Neural cell (in vitro differentiated cells): ENCODE results near the gene ZBTB6. TPM values are rescaled to one million over a fixed set of nuclear protein-coding genes. Genes with fewer than 3 reads are reported as not detected.

ENCODE experiments used
- polyA plus RNA-seq: library from polyadenylated mRNA; depleted of rRNA; stranded (reverse); fragments of >200 nt; gene quantifications from 2 replicates; pipeline ENCODE4 v1.2.3, GENCODE V29; 2014
- small RNA-seq, 3 experiments: library from RNA; depleted of rRNA; stranded (forward); fragments of <200 nt; gene quantifications; one replicate each; pipeline ENCODE3, GENCODE V24; 2012

Gene ZBTB6
- polyA plus RNA-seq, 1 donor from 2014 or later = 20.1 TPM

Small RNA genes within 50 kb of the gene (small RNA-seq; reads per million reads assigned to genes)
- 0 reads per million in 3 experiments for gene RNY1P15
- 646 to 946 (median 670) reads per million in 3 experiments for gene SNORD90

Other genes with a start within 250 kb of the ZBTB6 start
- gene OR1L3, start 238.2 kb downstream of the ZBTB6 start, polyA plus RNA-seq = not detected in 2 replicates
- gene OR1L4, start 189.3 kb downstream of the ZBTB6 start, polyA plus RNA-seq = not detected in 2 replicates
- not detected in 2 replicates for gene OR1L6, start 171.0 kb downstream of the ZBTB6 start, polyA plus RNA-seq
- gene OR5C1, start 124.4 kb downstream of the ZBTB6 start, polyA plus RNA-seq = not detected in 2 replicates
- not detected in 2 replicates for gene OR1K1, start 113.2 kb downstream of the ZBTB6 start, polyA plus RNA-seq
- 35.1 and 44.4 TPM in 2 replicates for gene PDCL, start 84.7 kb downstream of the ZBTB6 start, polyA plus RNA-seq
- gene RC3H2, start 8.0 kb downstream of the ZBTB6 start, polyA plus RNA-seq = 34.8 and 35.3 TPM in 2 replicates
- 7.0 and 8.5 TPM in 2 replicates for gene ZBTB26, start 18.2 kb upstream of the ZBTB6 start, polyA plus RNA-seq
- 67.8 and 73.1 TPM in 2 replicates for gene RABGAP1, start 27.7 kb upstream of the ZBTB6 start, polyA plus RNA-seq
- gene GPR21, start 120.3 kb upstream of the ZBTB6 start, polyA plus RNA-seq = 2.2 and 7.2 TPM in 2 replicates